GM23248 (cell line): ENCODE data around the gene CERK.

Source experiments
- EZH2 ChIP-seq: fragments of 200-600 bp; sonication (generic); IDR thresholded peaks from 2 replicates; pipeline ENCODE4 v1.6.1; 2018; ENCODE audit warnings: antibody characterized with exemption, mild to moderate bottlenecking; ENCODE audit not compliant: insufficient read depth, poor library complexity, severe bottlenecking
- EZH2phosphoT487 ChIP-seq: fragments of 200-600 bp; sonication (generic); IDR thresholded peaks from 2 replicates; pipeline ENCODE4 v1.6.1; 2018; ENCODE audit warnings: antibody characterized with exemption, moderate library complexity, mild to moderate bottlenecking, low read depth; ENCODE audit not compliant: insufficient read depth

DNA sequence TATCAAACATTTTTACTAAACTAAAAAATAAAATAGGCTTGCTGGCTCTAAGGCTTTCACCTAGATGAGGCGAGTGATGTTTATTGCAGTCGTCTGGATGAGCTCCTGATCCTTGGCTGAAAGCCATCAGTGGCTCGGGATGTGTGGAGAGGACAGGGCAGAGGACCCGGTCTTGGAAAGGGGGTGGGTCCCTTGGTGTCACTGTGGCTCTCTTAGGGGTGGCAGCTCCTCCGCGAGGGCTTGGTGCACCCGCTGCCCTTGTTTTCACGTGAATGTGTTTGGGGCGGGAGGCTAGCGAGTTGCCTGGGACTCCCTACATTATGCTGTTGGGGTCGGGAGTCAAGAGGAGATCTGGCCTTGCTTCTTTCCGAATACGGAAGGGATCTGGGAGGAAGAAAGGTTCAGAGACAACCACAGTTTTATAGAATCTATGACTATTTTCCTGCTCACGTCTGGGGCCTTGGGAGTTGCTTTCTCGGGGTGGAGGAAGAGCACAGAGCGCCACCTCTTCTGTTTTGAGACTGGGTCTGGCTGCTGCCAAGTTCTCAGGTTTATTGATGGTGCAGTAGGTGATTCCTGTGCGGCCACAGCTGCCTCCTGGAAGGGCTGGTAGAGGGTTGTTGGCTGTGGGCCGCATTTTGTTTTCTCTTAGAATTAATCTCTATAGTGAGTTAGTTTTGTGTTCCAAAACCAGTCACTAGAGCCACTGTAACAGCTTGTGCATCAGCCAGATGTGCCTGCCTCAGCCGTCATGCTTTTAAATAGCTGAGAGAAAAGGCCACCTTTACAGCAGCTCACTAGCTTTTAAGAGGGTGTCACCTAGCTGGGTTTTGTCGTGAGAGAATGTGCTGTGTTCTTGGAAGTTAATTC, 37.2 kb upstream of the CERK start:
- TF ChIP-seq EZH2 (no peak), EZH2phosphoT487 (no peak)
